ENCODE data around the gene LRMDA. TPM values are rescaled to one million over a fixed set of nuclear protein-coding genes. Genes with fewer than 3 reads are reported as not detected.

LRMDA gene
- total RNA-seq, 1 donor from 2014 or later, result 7.3 TPM

DNA sequence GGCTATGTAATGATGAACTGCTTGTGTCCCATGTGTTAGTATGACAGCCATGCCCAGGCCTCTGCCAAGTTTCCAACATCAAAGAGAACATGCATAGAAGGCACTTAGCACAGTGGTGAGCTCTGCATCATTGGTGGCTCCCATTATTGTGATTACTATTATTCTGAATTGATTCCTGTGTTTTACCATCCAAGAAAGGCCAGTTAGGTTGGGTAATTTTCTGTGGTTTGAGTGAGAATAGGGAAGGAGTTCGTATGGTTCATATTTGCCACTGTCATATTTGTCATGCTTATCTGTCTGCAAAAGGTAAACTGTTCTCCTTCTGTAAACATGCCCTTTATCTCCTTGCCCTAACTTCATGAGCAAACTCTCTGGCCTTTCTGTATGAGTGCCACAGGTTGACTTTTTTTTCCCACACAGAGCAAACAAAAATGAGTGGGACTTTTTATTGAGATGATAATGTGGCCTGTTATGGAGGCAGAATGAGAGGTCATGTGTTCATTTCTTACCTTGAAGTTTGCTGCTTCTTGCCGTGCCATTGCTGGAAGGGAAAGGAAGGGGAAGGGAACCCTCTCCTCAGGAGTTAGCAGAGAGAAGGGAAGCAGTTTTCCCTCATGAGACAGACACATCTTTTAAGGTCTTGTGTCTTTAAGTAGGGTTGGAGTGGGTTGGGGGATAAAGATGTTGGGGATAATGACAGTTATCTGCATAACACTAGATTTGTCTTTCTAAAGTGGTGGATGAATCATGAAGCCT is 301.9 kb downstream of the LRMDA start:
- no peaks in the 10 kb centered on the region for H3K27me3 ChIP-seq (ENCODE audit: control insufficient read depth in 3 of 3, insufficient read depth in 3 of 3, low read length in 3 of 3)
- H3K9me3 ChIP-seq (ENCODE audit: control insufficient read depth in 3 of 3, low read length in 3 of 3), result no peaks in the 10 kb centered on the region
- no peak overlapping the region for H3K27ac ChIP-seq (ENCODE audit: low read depth, low read length)

GRCh38 chr10:75736151-75736640 is 304.8 kb downstream of the LRMDA start:
- Histone ChIP-seq H3K4me1 (ENCODE audit: control insufficient read depth in 3 of 3, insufficient read depth in 3 of 3, low read length in 3 of 3) (no peaks in the 10 kb centered on the region), H3K4me3 (ENCODE audit: low read length in 3 of 3) (no peak overlapping the region), H3K27me3 (ENCODE audit: control insufficient read depth in 3 of 3, insufficient read depth in 3 of 3, low read length in 3 of 3) (no peaks in the 10 kb centered on the region), H3K9ac (ENCODE audit: low read depth in 1 of 3, low read length in 3 of 3) (no peak overlapping the region), H3K9me3 (ENCODE audit: control insufficient read depth in 3 of 3, low read length in 3 of 3) (peaks cover 0 to 3% (median 2%) of the 10 kb centered on the region in 3 donors), H3K27ac (ENCODE audit: low read depth, low read length) (no peak overlapping the region), H3K36me3 (ENCODE audit: control insufficient read depth in 3 of 3, insufficient read depth in 3 of 3, low read length in 3 of 3) (no peaks in the 10 kb centered on the region)

More for the DNA sequence above, 301.9 kb downstream of the LRMDA start:
- H3K4me1 ChIP-seq (ENCODE audit: control insufficient read depth in 3 of 3, insufficient read depth in 3 of 3, low read length in 3 of 3), result no peaks in the 10 kb centered on the region
- no peak overlapping the region for H3K4me3 ChIP-seq (ENCODE audit: low read length in 3 of 3)
- H3K9ac ChIP-seq (ENCODE audit: low read depth in 1 of 3, low read length in 3 of 3), result no peak overlapping the region
- no peaks in the 10 kb centered on the region for H3K36me3 ChIP-seq (ENCODE audit: control insufficient read depth in 3 of 3, insufficient read depth in 3 of 3, low read length in 3 of 3)

DNA sequence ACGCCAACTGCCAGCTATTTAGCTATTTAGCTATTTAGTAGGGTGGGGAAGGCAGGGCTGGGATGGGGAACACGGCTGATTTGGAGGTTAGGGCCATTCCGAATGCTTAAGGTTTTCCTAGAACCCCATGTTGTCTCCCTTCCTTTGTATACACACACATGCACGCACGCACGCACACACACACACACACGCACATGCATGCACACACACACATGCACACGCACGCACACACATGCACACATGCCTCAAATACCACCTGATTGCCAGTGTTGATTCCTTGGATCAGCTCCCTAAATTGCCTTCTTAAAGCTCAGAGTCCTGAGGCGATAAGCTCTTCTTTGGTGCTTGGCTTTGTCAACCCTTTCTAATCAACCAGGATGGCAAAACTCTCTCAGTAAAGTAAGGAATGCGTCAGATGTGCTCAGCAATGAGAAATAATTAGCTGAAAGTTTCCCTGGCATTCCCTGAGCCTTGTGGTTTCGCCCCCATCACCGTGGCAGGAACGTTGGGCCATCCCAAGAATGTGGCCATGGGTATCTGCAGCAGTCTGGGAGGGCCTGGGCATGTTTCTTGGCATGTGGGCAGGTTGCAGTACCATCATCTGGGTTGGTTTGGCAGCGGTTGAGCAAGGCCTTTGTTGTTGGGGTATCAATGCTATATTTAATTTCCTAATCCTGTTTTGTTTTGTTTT is 305.6 kb downstream of the LRMDA start:
- Histone ChIP-seq H3K9ac (ENCODE audit: low read depth in 1 of 3, low read length in 3 of 3) (no peak overlapping the region), H3K27me3 (ENCODE audit: control insufficient read depth in 3 of 3, insufficient read depth in 3 of 3, low read length in 3 of 3) (peaks cover 0 to 4% (median 0%) of the 10 kb centered on the region in 3 donors), H3K36me3 (ENCODE audit: control insufficient read depth in 3 of 3, insufficient read depth in 3 of 3, low read length in 3 of 3) (no peaks in the 10 kb centered on the region), H3K9me3 (ENCODE audit: control insufficient read depth in 3 of 3, low read length in 3 of 3) (peaks cover 0 to 5% (median 3%) of the 10 kb centered on the region in 3 donors), H3K4me1 (ENCODE audit: control insufficient read depth in 3 of 3, insufficient read depth in 3 of 3, low read length in 3 of 3) (no peaks in the 10 kb centered on the region), H3K27ac (ENCODE audit: low read depth, low read length) (no peak overlapping the region), H3K4me3 (ENCODE audit: low read length in 3 of 3) (no peak overlapping the region)

- Histone ChIP-seq H3K27me3 (ENCODE audit: control insufficient read depth in 3 of 3, insufficient read depth in 3 of 3, low read length in 3 of 3) (peaks cover 0 to 4% (median 0%) of the 10 kb centered on the region in 3 donors), H3K27ac (ENCODE audit: low read depth, low read length) (no peak overlapping the region), H3K4me3 (ENCODE audit: low read length in 3 of 3) (no peak overlapping the region), H3K36me3 (ENCODE audit: control insufficient read depth in 3 of 3, insufficient read depth in 3 of 3, low read length in 3 of 3) (no peaks in the 10 kb centered on the region), H3K4me1 (ENCODE audit: control insufficient read depth in 3 of 3, insufficient read depth in 3 of 3, low read length in 3 of 3) (no peaks in the 10 kb centered on the region), H3K9ac (ENCODE audit: low read depth in 1 of 3, low read length in 3 of 3) (no peak overlapping the region), H3K9me3 (ENCODE audit: control insufficient read depth in 3 of 3, low read length in 3 of 3) (peaks cover 0 to 5% (median 3%) of the 10 kb centered on the region in 3 donors)
These were observed 306.1 kb downstream of the LRMDA start for GRCh38 chr10:75737580-75737949.

DNA sequence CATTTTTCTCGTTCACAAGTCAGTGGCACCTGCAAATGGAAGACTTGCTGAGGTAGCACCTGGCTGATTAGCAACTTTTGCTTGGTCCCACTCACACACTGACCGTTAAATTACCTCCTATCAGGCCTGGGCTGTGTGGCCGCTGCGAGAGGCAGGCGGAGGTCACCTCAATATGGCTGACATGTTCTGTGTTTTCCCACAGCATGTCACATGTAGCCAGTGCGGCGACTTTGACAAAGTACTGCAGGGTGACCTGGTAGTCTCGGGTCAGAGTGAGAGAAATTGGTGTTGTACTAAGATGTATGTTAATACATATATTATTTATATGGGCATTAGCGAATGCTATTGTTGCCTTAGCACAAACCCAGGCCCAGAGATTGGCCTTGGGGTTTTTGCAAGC is 307.5 kb downstream of the LRMDA start:
- H3K9ac ChIP-seq (ENCODE audit: low read depth in 1 of 3, low read length in 3 of 3), result no peak overlapping the region
- peaks cover 0 to 5% (median 3%) of the 10 kb centered on the region in 3 donors for H3K9me3 ChIP-seq (ENCODE audit: control insufficient read depth in 3 of 3, low read length in 3 of 3)
- H3K27ac ChIP-seq (ENCODE audit: low read depth, low read length), result no peak overlapping the region
- no peaks in the 10 kb centered on the region for H3K36me3 ChIP-seq (ENCODE audit: control insufficient read depth in 3 of 3, insufficient read depth in 3 of 3, low read length in 3 of 3)
- no peaks in the 10 kb centered on the region for H3K4me1 ChIP-seq (ENCODE audit: control insufficient read depth in 3 of 3, insufficient read depth in 3 of 3, low read length in 3 of 3)
- no peak overlapping the region for H3K4me3 ChIP-seq (ENCODE audit: low read length in 3 of 3)
- peaks cover 0 to 4% (median 0%) of the 10 kb centered on the region in 3 donors for H3K27me3 ChIP-seq (ENCODE audit: control insufficient read depth in 3 of 3, insufficient read depth in 3 of 3, low read length in 3 of 3)

- no peak overlapping the region for H3K4me3 ChIP-seq (ENCODE audit: low read length in 3 of 3)
- H3K9ac ChIP-seq (ENCODE audit: low read depth in 1 of 3, low read length in 3 of 3), result no peak overlapping the region
- H3K4me1 ChIP-seq (ENCODE audit: control insufficient read depth in 3 of 3, insufficient read depth in 3 of 3, low read length in 3 of 3), result no peaks in the 10 kb centered on the region
- no peaks in the 10 kb centered on the region for H3K36me3 ChIP-seq (ENCODE audit: control insufficient read depth in 3 of 3, insufficient read depth in 3 of 3, low read length in 3 of 3)
- H3K27me3 ChIP-seq (ENCODE audit: control insufficient read depth in 3 of 3, insufficient read depth in 3 of 3, low read length in 3 of 3), result peaks cover 0 to 4% (median 0%) of the 10 kb centered on the region in 3 donors
- no peak overlapping the region for H3K27ac ChIP-seq (ENCODE audit: low read depth, low read length)
- H3K9me3 ChIP-seq (ENCODE audit: control insufficient read depth in 3 of 3, low read length in 3 of 3), result peaks cover 0 to 5% (median 3%) of the 10 kb centered on the region in 3 donors
These were observed 308.2 kb downstream of the LRMDA start for GRCh38 chr10:75739414-75740143.

DNA sequence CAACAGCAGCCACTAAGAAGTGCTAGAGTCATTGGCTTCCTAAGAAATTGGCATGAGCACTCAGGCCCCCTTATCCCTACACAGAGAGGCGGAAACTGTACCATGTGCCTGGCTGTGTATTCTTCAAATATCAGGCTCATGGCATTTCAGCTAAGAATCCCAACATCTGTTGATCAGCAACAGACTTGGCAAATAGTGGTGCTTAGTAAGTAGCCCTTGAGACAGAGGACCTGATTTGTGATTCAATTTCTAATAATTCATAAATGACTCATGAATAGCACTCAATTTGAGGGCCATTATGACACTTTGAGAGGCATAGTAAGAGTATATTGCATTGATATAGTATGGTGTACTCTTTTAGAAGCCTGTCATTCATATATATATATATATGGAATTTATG is 309.1 kb downstream of the LRMDA start:
- Histone ChIP-seq H3K4me1 (ENCODE audit: control insufficient read depth in 3 of 3, insufficient read depth in 3 of 3, low read length in 3 of 3) (no peaks in the 10 kb centered on the region), H3K9ac (ENCODE audit: low read depth in 1 of 3, low read length in 3 of 3) (no peak overlapping the region), H3K9me3 (ENCODE audit: control insufficient read depth in 3 of 3, low read length in 3 of 3) (peaks cover 0 to 5% (median 3%) of the 10 kb centered on the region in 3 donors), H3K4me3 (ENCODE audit: low read length in 3 of 3) (no peak overlapping the region), H3K27ac (ENCODE audit: low read depth, low read length) (no peak overlapping the region), H3K27me3 (ENCODE audit: control insufficient read depth in 3 of 3, insufficient read depth in 3 of 3, low read length in 3 of 3) (peaks cover 0 to 4% (median 0%) of the 10 kb centered on the region in 3 donors), H3K36me3 (ENCODE audit: control insufficient read depth in 3 of 3, insufficient read depth in 3 of 3, low read length in 3 of 3) (no peaks in the 10 kb centered on the region)

GRCh38 chr10:75742355-75742754 is 310.9 kb downstream of the LRMDA start:
- Histone ChIP-seq H3K27ac (ENCODE audit: low read depth, low read length) (no peak overlapping the region), H3K27me3 (ENCODE audit: control insufficient read depth in 3 of 3, insufficient read depth in 3 of 3, low read length in 3 of 3) (peaks cover 0 to 4% (median 0%) of the 10 kb centered on the region in 3 donors), H3K4me1 (ENCODE audit: control insufficient read depth in 3 of 3, insufficient read depth in 3 of 3, low read length in 3 of 3) (no peaks in the 10 kb centered on the region), H3K9me3 (ENCODE audit: control insufficient read depth in 3 of 3, low read length in 3 of 3) (peaks cover 0 to 5% (median 3%) of the 10 kb centered on the region in 3 donors), H3K4me3 (ENCODE audit: low read length in 3 of 3) (no peak overlapping the region), H3K36me3 (ENCODE audit: control insufficient read depth in 3 of 3, insufficient read depth in 3 of 3, low read length in 3 of 3) (no peaks in the 10 kb centered on the region), H3K9ac (ENCODE audit: low read depth in 1 of 3, low read length in 3 of 3) (no peak overlapping the region)

DNA sequence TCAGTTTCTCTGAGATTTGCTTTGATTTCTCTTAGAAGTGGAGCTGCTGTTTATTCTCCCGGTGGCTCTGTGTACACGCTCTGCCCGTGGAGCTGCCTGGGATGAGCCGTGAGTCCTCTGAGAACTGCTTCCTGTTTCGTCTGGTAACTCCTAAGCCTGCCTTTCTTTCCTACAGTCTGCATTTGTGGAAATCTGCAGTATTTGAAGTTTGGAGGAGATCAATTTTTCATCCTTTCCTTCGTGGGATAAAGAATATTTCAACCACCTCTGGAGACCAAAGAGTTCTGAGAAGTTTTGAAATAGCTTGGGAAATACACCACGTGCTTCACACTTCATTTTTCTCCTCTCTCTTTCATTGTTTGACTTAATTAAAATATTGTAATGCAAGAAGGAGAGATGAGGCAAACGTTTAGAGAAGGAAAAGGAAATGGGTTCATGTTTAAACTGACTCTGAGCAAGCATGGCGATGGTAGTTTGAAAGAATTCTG is 311.9 kb downstream of the LRMDA start:
- Histone ChIP-seq H3K27ac (ENCODE audit: low read depth, low read length) (no peak overlapping the region), H3K36me3 (ENCODE audit: control insufficient read depth in 3 of 3, insufficient read depth in 3 of 3, low read length in 3 of 3) (no peaks in the 10 kb centered on the region), H3K9ac (ENCODE audit: low read depth in 1 of 3, low read length in 3 of 3) (no peak overlapping the region)

More for the DNA sequence above, 311.9 kb downstream of the LRMDA start:
- Histone ChIP-seq H3K9me3 (ENCODE audit: control insufficient read depth in 3 of 3, low read length in 3 of 3) (peaks cover 0 to 5% (median 3%) of the 10 kb centered on the region in 3 donors), H3K4me1 (ENCODE audit: control insufficient read depth in 3 of 3, insufficient read depth in 3 of 3, low read length in 3 of 3) (no peaks in the 10 kb centered on the region), H3K27me3 (ENCODE audit: control insufficient read depth in 3 of 3, insufficient read depth in 3 of 3, low read length in 3 of 3) (peaks cover 0 to 4% (median 0%) of the 10 kb centered on the region in 3 donors), H3K4me3 (ENCODE audit: low read length in 3 of 3) (no peak overlapping the region)
